ENCODE measurements around the gene ASZ1.

The ASZ1 gene

GRCh38 chr7:117332031-117332430, 95.3 kb downstream of the ASZ1 start:
- DNase-seq (ENCODE audit: extremely low read depth, insufficient read length), result no peak
- Histone ChIP-seq H3K4me3 (replicated peaks; ENCODE audit: low read depth, low read length) (no peak overlapping the region), H3K27me3 (replicated peaks; ENCODE audit: control insufficient read depth, insufficient read depth, low read length) (no peaks in the 10 kb centered on the region), H3K36me3 (ENCODE audit: control insufficient read depth, insufficient read depth, low read length) (no peaks in the 10 kb centered on the region)
- TF ChIP-seq, protein P1, sequence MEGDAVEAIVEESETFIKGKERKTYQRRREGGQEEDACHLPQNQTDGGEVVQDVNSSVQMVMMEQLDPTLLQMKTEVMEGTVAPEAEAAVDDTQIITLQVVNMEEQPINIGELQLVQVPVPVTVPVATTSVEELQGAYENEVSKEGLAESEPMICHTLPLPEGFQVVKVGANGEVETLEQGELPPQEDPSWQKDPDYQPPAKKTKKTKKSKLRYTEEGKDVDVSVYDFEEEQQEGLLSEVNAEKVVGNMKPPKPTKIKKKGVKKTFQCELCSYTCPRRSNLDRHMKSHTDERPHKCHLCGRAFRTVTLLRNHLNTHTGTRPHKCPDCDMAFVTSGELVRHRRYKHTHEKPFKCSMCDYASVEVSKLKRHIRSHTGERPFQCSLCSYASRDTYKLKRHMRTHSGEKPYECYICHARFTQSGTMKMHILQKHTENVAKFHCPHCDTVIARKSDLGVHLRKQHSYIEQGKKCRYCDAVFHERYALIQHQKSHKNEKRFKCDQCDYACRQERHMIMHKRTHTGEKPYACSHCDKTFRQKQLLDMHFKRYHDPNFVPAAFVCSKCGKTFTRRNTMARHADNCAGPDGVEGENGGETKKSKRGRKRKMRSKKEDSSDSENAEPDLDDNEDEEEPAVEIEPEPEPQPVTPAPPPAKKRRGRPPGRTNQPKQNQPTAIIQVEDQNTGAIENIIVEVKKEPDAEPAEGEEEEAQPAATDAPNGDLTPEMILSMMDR (IDR thresholded peaks at IDR 0.05; ENCODE audit: insufficient read depth, low read length, poor library complexity, severe bottlenecking), result no peak

GRCh38 chr7:117325836-117326235, 101.5 kb downstream of the ASZ1 start:
- TF ChIP-seq, protein P1 (IDR thresholded peaks at IDR 0.05; ENCODE audit: insufficient read depth, low read length, poor library complexity, severe bottlenecking), result no peak

GRCh38 chr7:117324960-117325359, 102.3 kb downstream of the ASZ1 start:
- TF ChIP-seq, protein P1 (IDR thresholded peaks at IDR 0.05; ENCODE audit: insufficient read depth, low read length, poor library complexity, severe bottlenecking), result no peak
- no peak for DNase-seq (ENCODE audit: extremely low read depth, insufficient read length)
- Histone ChIP-seq H3K36me3 (ENCODE audit: control insufficient read depth, insufficient read depth, low read length) (no peaks in the 10 kb centered on the region), H3K4me3 (replicated peaks; ENCODE audit: low read depth, low read length) (no peak overlapping the region), H3K27me3 (replicated peaks; ENCODE audit: control insufficient read depth, insufficient read depth, low read length) (no peaks in the 10 kb centered on the region; the same call in 1 of the 2 replicates)

More at GRCh38 chr7:117325836-117326235, 101.5 kb downstream of the ASZ1 start:
- Histone ChIP-seq H3K4me3 (replicated peaks; ENCODE audit: low read depth, low read length) (no peak overlapping the region), H3K27me3 (replicated peaks; ENCODE audit: control insufficient read depth, insufficient read depth, low read length) (no peaks in the 10 kb centered on the region; the same call in 1 of the 2 replicates), H3K36me3 (ENCODE audit: control insufficient read depth, insufficient read depth, low read length) (no peaks in the 10 kb centered on the region)
- no peak for DNase-seq (ENCODE audit: extremely low read depth, insufficient read length)

DNA sequence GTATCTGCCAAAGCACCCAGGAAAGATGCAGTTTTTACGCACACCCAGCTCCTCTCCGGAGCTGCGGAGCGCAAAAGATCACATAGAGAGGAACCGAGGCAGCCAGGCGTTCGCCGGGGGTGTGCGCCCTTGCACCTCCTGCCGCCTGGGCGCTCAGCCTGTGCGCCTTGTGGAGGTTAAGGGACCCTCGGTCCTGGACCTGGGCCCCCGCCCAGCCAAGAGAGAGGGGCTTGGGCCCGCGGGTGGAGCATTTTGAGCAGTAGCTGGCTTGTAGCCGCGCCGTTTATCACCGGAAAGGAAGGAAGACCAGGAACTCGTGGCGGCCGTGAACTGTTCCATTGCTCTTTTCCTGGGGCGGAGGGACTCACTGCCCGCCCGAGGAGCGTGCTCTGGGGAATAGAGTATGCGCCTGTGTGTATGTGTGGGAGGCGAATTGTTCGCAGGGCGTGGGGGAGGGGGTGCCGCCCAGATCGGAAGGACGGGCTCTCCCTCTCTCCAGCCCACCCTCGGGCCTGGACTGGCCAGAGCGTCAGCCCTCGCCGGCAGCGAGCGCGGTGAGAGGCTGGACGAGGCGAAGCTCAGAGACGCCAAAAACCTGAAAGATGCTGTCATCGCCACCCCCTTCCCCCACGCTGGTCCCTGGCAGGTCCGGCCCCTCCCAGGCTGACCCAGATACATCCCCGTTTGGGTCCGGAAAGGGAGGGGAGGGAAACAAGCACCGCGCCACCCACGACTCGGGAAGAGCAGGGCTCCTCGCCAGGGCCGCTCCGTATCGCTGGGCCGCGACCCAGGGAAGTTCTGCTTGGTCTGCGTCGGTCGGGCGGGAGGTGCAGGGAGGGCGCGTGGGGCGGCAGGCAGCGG, 103.2 kb downstream of the ASZ1 start:
- peak overlapping the region; percentile 46 for H3K4me3 ChIP-seq (replicated peaks; ENCODE audit: low read depth, low read length)
- H3K36me3 ChIP-seq (ENCODE audit: control insufficient read depth, insufficient read depth, low read length), result no peaks in the 10 kb centered on the region
- TF ChIP-seq, protein P1 (IDR thresholded peaks at IDR 0.05; ENCODE audit: insufficient read depth, low read length, poor library complexity, severe bottlenecking), result no peak
- no peaks in the 10 kb centered on the region; the same call in 1 of the 2 replicates for H3K27me3 ChIP-seq (replicated peaks; ENCODE audit: control insufficient read depth, insufficient read depth, low read length)
- peak; percentile 23 for DNase-seq (ENCODE audit: extremely low read depth, insufficient read length)

GRCh38 chr7:117323305-117323850, 103.9 kb downstream of the ASZ1 start:
- H3K4me3 ChIP-seq (replicated peaks; ENCODE audit: low read depth, low read length), result 0 out of 2 replicates have a peak overlapping the region, but pooled peaks have one; percentile 4
- H3K27me3 ChIP-seq (replicated peaks; ENCODE audit: control insufficient read depth, insufficient read depth, low read length), result no peaks in the 10 kb centered on the region; the same call in 1 of the 2 replicates
- no peaks in the 10 kb centered on the region for H3K36me3 ChIP-seq (ENCODE audit: control insufficient read depth, insufficient read depth, low read length)
- peak; percentile 21 for DNase-seq (ENCODE audit: extremely low read depth, insufficient read length)
- TF ChIP-seq, protein P1 (IDR thresholded peaks at IDR 0.05; ENCODE audit: insufficient read depth, low read length, poor library complexity, severe bottlenecking), result no peak

Measured in GM06990 (cell line).